Peyer's patch (tissue), 4 donors: ENCODE measurements around the gene SSNA1. TPM values are rescaled to one million over a fixed set of nuclear protein-coding genes. Genes with fewer than 3 reads are reported as not detected.
A peak's percentile ranks its signal among the peaks of the same experiment; 100 is the strongest.

Experiments
- DNase-seq, 3 donors: peaks; one replicate each; pipeline ENCODE4 v3.0.0-alpha.2; 2017 to 2019
- H3K27ac ChIP-seq, 4 donors: fragments of 200-600 bp; sonication (generic); one replicate each; pipeline ENCODE4 v1.5.1; 2016 to 2019
- H3K27me3 ChIP-seq, 2 donors: fragments of 200-600 bp; sonication (generic); one replicate each; pipeline ENCODE4 v1.5.1; 2019
- H3K36me3 ChIP-seq, 3 donors: fragments of 200-600 bp; sonication (generic); one replicate each; pipeline ENCODE4 v1.5.1; 2016 to 2019
- H3K4me1 ChIP-seq, 4 donors: fragments of 200-600 bp; sonication (generic); one replicate each; pipeline ENCODE4 v1.5.1; 2016 to 2019
- H3K4me3 ChIP-seq, 4 donors: fragments of 200-600 bp; sonication (generic); 1 replicate in 3 of 4; 2 replicates in 1 of 4; pipeline ENCODE4 v1.5.1; 2016 to 2019; ENCODE audit warnings: mild to moderate bottlenecking in 1 of 4
- H3K9me3 ChIP-seq, 4 donors: fragments of 200-600 bp; sonication (generic); one replicate each; pipeline ENCODE4 v1.5.1; 2016 to 2019; ENCODE audit warnings: mild to moderate bottlenecking in 1 of 4
- CTCF ChIP-seq, 6 experiments: fragments of 450-650 bp in 4 of 6; fragments of 200-600 bp in 2 of 6; sonication (generic) in 1 of 6; IDR thresholded peaks; one replicate each; pipeline ENCODE4 v1.5.1; 2017 to 2019; ENCODE audit warnings: antibody characterized with exemption in 6 of 6, mild to moderate bottlenecking in 3 of 6, moderate library complexity in 1 of 6
- POLR2A ChIP-seq, 2 donors: fragments of 450-650 bp; IDR thresholded peaks; one replicate each; pipeline ENCODE4 v1.5.1; 2017; ENCODE audit warnings: antibody characterized with exemption in 2 of 2, mild to moderate bottlenecking in 2 of 2, moderate library complexity in 2 of 2
- total RNA-seq, 4 donors: library from RNA; depleted of rRNA; stranded (reverse); fragments of >200 nt; gene quantifications; one replicate each; pipeline ENCODE4 v1.1.0, GENCODE V29; 2016

SSNA1 gene
- total RNA-seq, 4 donors from 2014 or later = 58.6 to 82.0 (median 71.6) TPM

DNA sequence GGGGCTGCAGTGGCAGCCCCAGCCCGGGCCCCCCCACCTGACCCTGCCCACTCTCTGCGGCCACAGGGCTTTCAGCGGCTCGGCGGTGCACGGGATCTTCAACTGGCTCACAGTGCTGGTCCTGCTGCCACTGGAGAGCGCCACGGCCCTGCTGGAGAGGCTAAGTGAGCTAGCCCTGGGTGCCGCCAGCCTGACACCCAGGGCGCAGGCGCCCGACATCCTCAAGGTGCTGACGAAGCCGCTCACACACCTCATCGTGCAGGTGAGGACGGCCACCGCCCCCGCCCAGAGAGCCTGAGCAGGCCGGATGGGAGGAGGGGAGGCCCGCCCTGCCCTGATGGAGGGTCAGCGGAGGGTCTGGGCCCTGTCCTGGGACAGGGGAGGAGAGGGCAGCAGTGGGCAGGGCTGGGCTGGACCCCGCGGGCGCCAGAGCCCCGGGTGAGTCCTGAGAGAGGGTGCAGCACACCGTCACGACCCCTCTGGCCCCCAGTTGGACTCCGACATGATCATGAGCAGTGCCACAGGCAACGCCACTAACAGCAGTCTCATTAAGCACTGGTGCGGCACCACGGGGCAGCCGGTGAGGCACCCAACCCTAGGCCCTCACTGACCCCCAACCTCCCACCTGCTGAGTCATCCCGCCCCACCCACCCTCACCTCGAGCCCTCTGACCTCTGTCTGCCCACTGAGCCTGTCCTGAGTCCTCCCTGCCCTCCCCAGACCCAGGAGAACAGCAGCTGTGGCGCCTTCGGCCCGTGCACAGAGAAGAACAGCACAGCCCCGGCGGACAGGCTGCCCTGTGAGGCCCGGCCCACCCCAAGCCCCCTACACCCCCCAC, 44.9 kb downstream of the SSNA1 start:
- Histone ChIP-seq H3K36me3 (no peaks in the 10 kb centered on the region), H3K4me1 (peaks cover 11 to 80% (median 24%) of the 10 kb centered on the region in 4 donors)

GRCh38 chr9:137234055-137234697, 45.7 kb downstream of the SSNA1 start:
- Histone ChIP-seq H3K27ac (no peak overlapping the region), H3K9me3 (peaks cover 0 to 4% (median 0%) of the 10 kb centered on the region in 4 donors), H3K4me1 (peaks cover 11 to 78% (median 24%) of the 10 kb centered on the region in 4 donors), H3K27me3 (peaks cover 0 to 4% of the 10 kb centered on the region in 2 donors), H3K4me3 (no peak overlapping the region), H3K36me3 (no peaks in the 10 kb centered on the region)
- TF ChIP-seq CTCF (IDR thresholded peaks at IDR 0.05) (no peak), POLR2A (IDR thresholded peaks at IDR 0.05) (no peak)
- no peak for DNase-seq

More for the DNA sequence above, 44.9 kb downstream of the SSNA1 start:
- H3K27ac ChIP-seq = no peak overlapping the region
- peaks cover 0 to 4% of the 10 kb centered on the region in 2 donors for H3K27me3 ChIP-seq
- no peak for DNase-seq
- H3K9me3 ChIP-seq = peaks cover 0 to 4% (median 0%) of the 10 kb centered on the region in 4 donors
- TF ChIP-seq POLR2A (IDR thresholded peaks at IDR 0.05) (no peak), CTCF (IDR thresholded peaks at IDR 0.05) (no peak)
- H3K4me3 ChIP-seq = no peak overlapping the region

GRCh38 chr9:137234758-137235423, 46.4 kb downstream of the SSNA1 start:
- TF ChIP-seq CTCF (IDR thresholded peaks at IDR 0.05) = no peak
- TF ChIP-seq POLR2A (IDR thresholded peaks at IDR 0.05) = no peak
- DNase-seq = no peak
- Histone ChIP-seq H3K9me3 (peaks cover 0 to 4% (median 0%) of the 10 kb centered on the region in 4 donors), H3K27ac (no peak overlapping the region), H3K4me3 (no peak overlapping the region), H3K36me3 (no peaks in the 10 kb centered on the region), H3K27me3 (peaks cover 0 to 4% of the 10 kb centered on the region in 2 donors), H3K4me1 (peaks cover 10 to 78% (median 24%) of the 10 kb centered on the region in 4 donors)

GRCh38 chr9:137235424-137236237, 47.2 kb downstream of the SSNA1 start:
- TF ChIP-seq POLR2A (IDR thresholded peaks at IDR 0.05) = no peak
- TF ChIP-seq CTCF (IDR thresholded peaks at IDR 0.05) = no peak
- H3K36me3 ChIP-seq = no peaks in the 10 kb centered on the region
- peak overlapping the region in 1 of 4 donors; percentile 25 for H3K27ac ChIP-seq
- peaks cover 8 to 72% (median 24%) of the 10 kb centered on the region in 4 donors for H3K4me1 ChIP-seq
- DNase-seq = no peak
- H3K27me3 ChIP-seq = peaks cover 0 to 4% of the 10 kb centered on the region in 2 donors
- peak overlapping the region in 2 of 4 donors; percentile 21 to 28 for H3K4me3 ChIP-seq
- H3K9me3 ChIP-seq = peaks cover 0 to 4% (median 0%) of the 10 kb centered on the region in 4 donors
